HepG2 (cell line): Measurements from ENCODE around the gene RNF114. TPM values are rescaled to one million over a fixed set of nuclear protein-coding genes. Genes with fewer than 3 reads are reported as not detected.
A peak's percentile ranks its signal among the peaks of the same experiment; 100 is the strongest.

Experiments used
- DRAP1 ChIP-seq: IDR thresholded peaks from 2 replicates; pipeline ENCODE4 v1.6.1; 2016; ENCODE audit warnings: missing genetic modification reagents, missing compliant biosample characterization
- ESRRA ChIP-seq: sonication (generic); formaldehyde crosslinking; IDR thresholded peaks from 2 replicates; pipeline ENCODE4 v1.5.1; 2020; ENCODE audit warnings: mild to moderate bottlenecking, low read depth, missing genetic modification reagents
- KMT2B ChIP-seq: IDR thresholded peaks from 2 replicates; pipeline ENCODE4 v1.6.1; 2016; ENCODE audit warnings: missing genetic modification reagents, missing compliant biosample characterization
- NFKBIZ ChIP-seq: IDR thresholded peaks from 2 replicates; pipeline ENCODE4 v1.6.1; 2018; ENCODE audit warnings: missing genetic modification reagents, missing compliant biosample characterization
- NR2C2 ChIP-seq: sonication (generic); formaldehyde crosslinking; IDR thresholded peaks from 2 replicates; pipeline ENCODE4 v1.4.0; 2020; ENCODE audit warnings: missing genetic modification reagents, mild to moderate bottlenecking, moderate library complexity, borderline replicate concordance
- SKI ChIP-seq: fragments of 450-650 bp; IDR thresholded peaks from one replicate; pipeline ENCODE4 v1.6.1; 2018; ENCODE audit warnings: mild to moderate bottlenecking; ENCODE audit not compliant: partially characterized antibody
- SNRNP70 ChIP-seq: fragments of 200-400 bp; formaldehyde crosslinking; IDR thresholded peaks from 2 replicates; pipeline ENCODE4 v1.6.1; 2017; ENCODE audit warnings: mild to moderate bottlenecking, low read depth, low read length, moderate library complexity
- TBL1XR1 ChIP-seq: fragments of 150-350 bp; IDR thresholded peaks from 2 replicates; pipeline ENCODE4 v1.6.1; 2014; ENCODE audit warnings: borderline replicate concordance, low read length; ENCODE audit not compliant: partially characterized antibody
- TCF7 ChIP-seq: sonication (generic); IDR thresholded peaks from 2 replicates; pipeline ENCODE4 v1.6.1; 2016; ENCODE audit warnings: antibody characterized with exemption, low read depth
- ZBTB40 ChIP-seq, 2 experiments: fragments of 450-650 bp in 1 of 2; sonication (generic) in 1 of 2; formaldehyde crosslinking in 1 of 2; IDR thresholded peaks; 2 replicates each; pipeline versions ENCODE4 v1.6.1 to v1.8.0; 2016 to 2022; ENCODE audit warnings: antibody characterized with exemption in 1 of 2, mild to moderate bottlenecking in 1 of 2, missing genetic modification reagents in 1 of 2
- ZFP90 ChIP-seq: sonication (generic); formaldehyde crosslinking; IDR thresholded peaks from 2 replicates; pipeline ENCODE4 v1.8.0; 2022; ENCODE audit warnings: missing genetic modification reagents, mild to moderate bottlenecking, inconsistent platforms, borderline replicate concordance
- ZNF256 ChIP-seq: sonication (generic); formaldehyde crosslinking; conservative IDR thresholded peaks from 2 replicates; pipeline ENCODE4 v1.4.0; 2020; ENCODE audit warnings: missing genetic modification reagents
- ZNF883 ChIP-seq: sonication (generic); formaldehyde crosslinking; IDR thresholded peaks from 2 replicates; pipeline ENCODE4 v1.5.1; 2020; ENCODE audit warnings: mild to moderate bottlenecking, missing genetic modification reagents; ENCODE audit errors: not compliant biosample characterization
- polyA plus RNA-seq, 8 experiments: library from polyadenylated mRNA; depleted of rRNA in 3 of 8; stranded (reverse) in 7 of 8; unstranded in 1 of 8; fragments of >200 nt; fragmentation: Illumina TruSeq in 4 of 8; extraction: Trizol in 4 of 8; gene quantifications; 2 replicates each; pipeline versions ENCODE4 v1.2.1 to v1.2.3, GENCODE V29; 2011 to 2016; ENCODE audit warnings: low read depth in 4 of 8, missing spikeins in 1 of 8, mixed read lengths in 1 of 8; ENCODE audit not compliant: insufficient read depth in 1 of 8
- total RNA-seq, 5 experiments: library from RNA; depleted of rRNA; stranded (reverse); fragments of >200 nt; fragmentation: Illumina TruSeq; extraction: Trizol; gene quantifications; 2 replicates each; pipeline ENCODE4 v1.2.3, GENCODE V29; 2016; ENCODE audit warnings: low read depth in 1 of 5
- TF ChIP-seq, protein P1 (sequence below): sonication (generic); formaldehyde crosslinking; IDR thresholded peaks from 2 replicates; pipeline ENCODE4 v1.9.0; 2021; ENCODE audit warnings: missing genetic modification reagents, mild to moderate bottlenecking, borderline replicate concordance
- TF ChIP-seq, protein P2 (sequence below): sonication (generic); formaldehyde crosslinking; conservative IDR thresholded peaks from 2 replicates; pipeline ENCODE4 v1.8.0; 2022; ENCODE audit warnings: low read depth, missing genetic modification reagents

The RNF114 gene
- total and polyA plus RNA-seq, 2 of the 13 experiments (the other 11 are each of a cell fraction or from before 2014, with no cell fraction given) = 119 to 126 TPM

GRCh38 chr20:49915380-49916145 lies 20.6 kb upstream of the RNF114 start, which contains the start of gene SPATA2 (continued):
- TF ChIP-seq TBL1XR1 (peak; percentile 7), SKI (no peak), ESRRA (peak; percentile 58; the same call in 1 of the 2 replicates), SNRNP70 (no peak), NFKBIZ (CRISPR knock-in tag) (no peak; the same call in 1 of the 2 replicates), NR2C2 (peak; percentile 100), ZFP90 (peak; percentile 86; the same call in 1 of the 2 replicates), ZNF256 (no peak; the same call in 1 of the 2 replicates), DRAP1 (CRISPR knock-in tag) (peak; percentile 69; the same call in 1 of the 2 replicates), KMT2B (CRISPR knock-in tag) (peak; percentile 98), ZBTB40 (IDR thresholded peaks at IDR 0.05) (peak; percentile 99), ZBTB40 (CRISPR knock-in tag; IDR thresholded peaks at IDR 0.05) (peak; percentile 79), ZNF883 (CRISPR knock-in tag) (peak; percentile 81), TCF7 (no peak)
- TF ChIP-seq, protein P1, sequence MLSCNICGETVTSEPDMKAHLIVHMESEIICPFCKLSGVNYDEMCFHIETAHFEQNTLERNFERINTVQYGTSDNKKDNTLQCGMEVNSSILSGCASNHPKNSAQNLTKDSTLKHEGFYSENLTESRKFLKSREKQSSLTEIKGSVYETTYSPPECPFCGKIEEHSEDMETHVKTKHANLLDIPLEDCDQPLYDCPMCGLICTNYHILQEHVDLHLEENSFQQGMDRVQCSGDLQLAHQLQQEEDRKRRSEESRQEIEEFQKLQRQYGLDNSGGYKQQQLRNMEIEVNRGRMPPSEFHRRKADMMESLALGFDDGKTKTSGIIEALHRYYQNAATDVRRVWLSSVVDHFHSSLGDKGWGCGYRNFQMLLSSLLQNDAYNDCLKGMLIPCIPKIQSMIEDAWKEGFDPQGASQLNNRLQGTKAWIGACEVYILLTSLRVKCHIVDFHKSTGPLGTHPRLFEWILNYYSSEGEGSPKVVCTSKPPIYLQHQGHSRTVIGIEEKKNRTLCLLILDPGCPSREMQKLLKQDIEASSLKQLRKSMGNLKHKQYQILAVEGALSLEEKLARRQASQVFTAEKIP (CRISPR knock-in tag) = no peak
- TF ChIP-seq, protein P2, sequence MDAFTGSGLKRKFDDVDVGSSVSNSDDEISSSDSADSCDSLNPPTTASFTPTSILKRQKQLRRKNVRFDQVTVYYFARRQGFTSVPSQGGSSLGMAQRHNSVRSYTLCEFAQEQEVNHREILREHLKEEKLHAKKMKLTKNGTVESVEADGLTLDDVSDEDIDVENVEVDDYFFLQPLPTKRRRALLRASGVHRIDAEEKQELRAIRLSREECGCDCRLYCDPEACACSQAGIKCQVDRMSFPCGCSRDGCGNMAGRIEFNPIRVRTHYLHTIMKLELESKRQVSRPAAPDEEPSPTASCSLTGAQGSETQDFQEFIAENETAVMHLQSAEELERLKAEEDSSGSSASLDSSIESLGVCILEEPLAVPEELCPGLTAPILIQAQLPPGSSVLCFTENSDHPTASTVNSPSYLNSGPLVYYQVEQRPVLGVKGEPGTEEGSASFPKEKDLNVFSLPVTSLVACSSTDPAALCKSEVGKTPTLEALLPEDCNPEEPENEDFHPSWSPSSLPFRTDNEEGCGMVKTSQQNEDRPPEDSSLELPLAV (CRISPR knock-in tag) = no peak
